BLaER1 treated with 17β-estradiol and CSF1 and Interleukin-3, amounts not matched to agents 10 nM and 100 nM (cell line): Measurements from ENCODE around the gene TNIK.

ENCODE experiments used
- H3K27ac ChIP-seq, 11 experiments: shearing (Covaris generic); formaldehyde crosslinking; 2 replicates each; pipeline ENCODE4 v1.8.1; 2022
- H3K27me3 ChIP-seq, 11 experiments: shearing (Covaris generic); formaldehyde crosslinking; 2 replicates each; pipeline ENCODE4 v1.8.1; 2022
- H3K36me3 ChIP-seq, 11 experiments: shearing (Covaris generic); formaldehyde crosslinking; 2 replicates each; pipeline ENCODE4 v1.8.1; 2022
- H3K4me1 ChIP-seq, 10 experiments: shearing (Covaris generic); formaldehyde crosslinking; 2 replicates each; pipeline ENCODE4 v1.8.1; 2022
- H3K4me2 ChIP-seq, 11 experiments: shearing (Covaris generic); formaldehyde crosslinking; 2 replicates each; pipeline ENCODE4 v1.8.1; 2022
- H3K4me3 ChIP-seq, 10 experiments: shearing (Covaris generic); formaldehyde crosslinking; 2 replicates each; pipeline ENCODE4 v1.8.1; 2022
- H3K9ac ChIP-seq, 11 experiments: shearing (Covaris generic); formaldehyde crosslinking; 2 replicates each; pipeline ENCODE4 v1.8.1; 2022
- H3K9me3 ChIP-seq, 11 experiments: shearing (Covaris generic); formaldehyde crosslinking; replicated peaks in 1 of 11; 2 replicates each; pipeline ENCODE4 v1.8.1; 2022
- H4K20me1 ChIP-seq, 11 experiments: shearing (Covaris generic); formaldehyde crosslinking; 2 replicates each; pipeline ENCODE4 v1.8.1; 2022
- Cebpa-rat ChIP-seq, 11 experiments: shearing (Covaris generic); IDR thresholded peaks; 2 replicates each; pipeline ENCODE4 v1.8.1; 2022

The TNIK gene

DNA sequence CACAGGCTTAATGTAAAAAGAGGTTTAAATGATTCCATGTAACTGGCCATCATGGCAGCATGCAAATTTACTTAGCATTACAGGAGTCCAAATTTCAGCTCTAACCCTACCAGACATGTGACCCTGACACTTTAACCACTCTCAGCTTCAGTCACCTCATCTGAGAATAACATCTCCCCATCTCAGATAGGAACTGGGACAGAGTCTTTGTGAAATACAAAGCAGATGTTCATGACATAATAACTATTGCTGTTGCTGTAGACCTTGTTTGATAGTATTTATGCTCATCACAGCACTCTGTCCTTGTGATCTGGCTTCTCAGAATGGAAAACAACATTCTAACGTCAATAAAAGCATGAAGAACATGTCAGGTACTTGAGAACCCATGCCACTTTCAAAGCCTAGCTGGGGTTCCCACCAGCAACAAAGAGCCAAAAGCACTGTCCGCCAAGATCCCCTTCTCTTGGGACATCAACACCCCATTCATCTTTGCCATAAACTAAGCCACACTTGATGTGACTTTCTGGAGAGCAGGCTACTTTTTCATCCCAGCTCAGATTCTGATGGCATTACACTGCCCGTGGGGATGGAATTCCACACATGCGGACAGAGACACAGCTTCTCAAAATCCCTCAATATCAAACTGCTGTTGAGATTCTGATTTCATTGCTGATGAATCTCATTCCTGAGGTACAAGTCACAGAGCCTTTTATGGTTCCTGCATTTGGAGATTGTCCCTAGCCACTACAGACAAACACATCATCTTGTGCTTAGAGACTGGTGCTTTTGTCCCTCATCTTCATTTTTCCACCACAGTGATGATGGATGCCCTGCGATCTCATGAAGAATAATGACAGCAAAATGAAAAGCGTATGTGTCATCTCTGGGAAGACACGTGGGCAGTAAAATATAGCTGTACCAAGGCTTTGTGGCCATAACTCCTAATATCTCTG lies 202.7 kb downstream of the TNIK start:
- Histone ChIP-seq H3K9me3 (no peaks in the 10 kb centered on the region), H3K27me3 (no peaks in the 10 kb centered on the region), H3K9ac (no peak overlapping the region), H4K20me1 (no peaks in the 10 kb centered on the region), H3K27ac (no peak overlapping the region), H3K4me3 (no peak overlapping the region), H3K4me2 (no peak overlapping the region), H3K36me3 (no peaks in the 10 kb centered on the region), H3K4me1 (peaks cover 9 to 30% (median 18%) of the 10 kb centered on the region in 10 experiments)
- no peak for TF ChIP-seq Cebpa-rat (IDR thresholded peaks at IDR 0.05)

DNA sequence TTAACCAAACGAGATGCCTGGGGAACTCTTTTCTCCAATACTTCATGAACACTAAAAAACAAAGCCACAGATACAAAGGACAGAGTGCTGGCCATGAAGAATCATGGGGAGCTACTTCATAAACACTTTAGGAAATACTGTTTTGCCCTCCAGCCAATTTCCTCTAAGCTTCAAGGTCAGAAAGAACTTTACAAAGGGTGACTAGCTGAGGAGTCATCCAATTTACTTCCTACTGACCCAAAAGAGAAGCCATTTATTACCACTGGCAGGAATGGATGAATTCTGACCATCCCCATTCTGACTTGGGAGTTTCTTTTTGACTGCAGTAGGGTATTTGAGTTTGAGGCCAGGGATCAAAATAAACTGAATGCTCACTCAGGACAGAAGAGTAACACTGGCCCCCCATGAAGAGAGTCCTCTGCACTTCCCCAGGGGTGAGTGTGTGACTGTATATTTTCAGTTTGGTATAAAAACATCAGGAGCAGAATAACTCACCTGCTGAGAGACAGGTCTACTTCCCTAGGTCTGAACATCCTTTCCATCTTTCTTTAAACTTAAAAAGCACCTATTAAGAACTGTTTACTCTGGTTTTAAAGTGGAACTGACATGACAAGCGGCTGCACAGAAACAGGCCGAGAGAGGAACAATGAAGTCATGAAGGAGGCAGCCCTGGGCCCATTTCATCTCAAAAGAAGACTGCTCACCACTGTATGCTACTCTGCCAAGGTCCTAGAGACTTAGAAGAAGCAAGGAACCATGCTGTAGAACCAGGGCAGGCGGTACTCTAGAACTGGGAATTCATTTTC lies 203.6 kb downstream of the TNIK start:
- H3K27ac ChIP-seq, result no peak overlapping the region
- peaks cover 8 to 25% (median 18%) of the 10 kb centered on the region in 10 experiments for H3K4me1 ChIP-seq
- no peak overlapping the region for H3K4me2 ChIP-seq
- no peaks in the 10 kb centered on the region for H3K9me3 ChIP-seq
- H3K4me3 ChIP-seq, result no peak overlapping the region
- H3K36me3 ChIP-seq, result no peaks in the 10 kb centered on the region
- H3K9ac ChIP-seq, result no peak overlapping the region
- no peaks in the 10 kb centered on the region for H4K20me1 ChIP-seq
- no peaks in the 10 kb centered on the region for H3K27me3 ChIP-seq
- no peak for TF ChIP-seq Cebpa-rat (IDR thresholded peaks at IDR 0.05)

DNA sequence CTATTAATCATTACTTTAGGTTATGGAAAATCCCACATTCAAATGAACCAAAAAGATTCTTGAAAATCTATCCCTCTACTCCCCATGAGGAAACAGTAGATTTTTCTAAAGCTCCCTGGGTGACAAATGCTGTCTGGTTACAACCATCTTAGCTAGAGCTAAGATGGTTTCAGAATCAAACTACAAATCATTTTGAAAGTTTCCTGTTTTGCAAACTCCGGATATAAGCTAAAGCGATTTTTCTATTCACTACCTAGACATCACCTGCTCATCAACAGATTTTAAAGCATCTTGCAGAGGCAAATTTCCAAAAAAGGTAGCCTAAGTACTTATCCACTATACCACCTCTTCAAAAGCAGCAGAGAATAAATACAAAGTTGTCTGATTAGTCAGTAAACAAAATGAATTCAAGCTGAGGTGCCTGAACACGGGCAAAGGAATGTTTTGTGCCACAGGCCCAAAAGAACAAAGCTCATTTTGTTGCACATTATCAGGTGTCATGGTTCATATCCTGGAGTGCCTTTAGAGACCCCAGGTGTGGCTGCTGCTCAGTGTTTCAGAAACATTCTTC lies 204.9 kb downstream of the TNIK start:
- Histone ChIP-seq H3K4me2 (peak overlapping the region in 9 of 11 experiments; percentile 5 to 62 (median 34); a peak in 14 of 22 replicates), H4K20me1 (no peaks in the 10 kb centered on the region), H3K27me3 (no peaks in the 10 kb centered on the region), H3K9ac (no peak overlapping the region), H3K4me1 (peaks cover 0 to 19% (median 12%) of the 10 kb centered on the region in 10 experiments; a peak in 15 of 20 replicates), H3K27ac (peak overlapping the region in 1 of 11 experiments; percentile 27; a peak in 1 of 22 replicates), H3K36me3 (no peaks in the 10 kb centered on the region), H3K4me3 (no peak overlapping the region), H3K9me3 (no peaks in the 10 kb centered on the region)
- no peak for TF ChIP-seq Cebpa-rat (IDR thresholded peaks at IDR 0.05)

DNA sequence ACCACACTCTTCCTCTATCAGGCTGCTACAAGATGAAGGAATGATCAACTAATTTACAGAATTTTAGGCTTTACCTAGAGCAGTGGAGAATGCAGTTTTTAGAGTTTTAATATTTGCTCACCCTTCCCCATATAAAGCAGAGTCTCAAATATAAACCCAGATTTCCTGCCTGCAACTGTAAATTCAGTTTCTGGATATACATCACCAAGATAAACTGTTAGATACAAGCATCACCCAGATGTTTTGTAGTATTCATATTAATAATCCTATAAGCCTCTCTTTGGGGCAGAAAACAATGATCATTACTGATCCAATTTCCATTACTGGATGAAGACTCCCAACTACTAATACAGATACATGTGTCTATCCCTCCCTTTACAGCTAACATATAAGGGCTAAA lies 205.9 kb downstream of the TNIK start:
- Histone ChIP-seq H3K27me3 (no peaks in the 10 kb centered on the region), H3K36me3 (no peaks in the 10 kb centered on the region), H3K9ac (no peak overlapping the region), H4K20me1 (no peaks in the 10 kb centered on the region), H3K27ac (no peak overlapping the region), H3K4me1 (peaks cover 0 to 19% (median 12%) of the 10 kb centered on the region in 10 experiments; a peak in 15 of 20 replicates), H3K4me2 (peak overlapping the region in 5 of 11 experiments; percentile 12 to 62 (median 34); a peak in 3 of 22 replicates), H3K4me3 (no peak overlapping the region), H3K9me3 (no peaks in the 10 kb centered on the region)
- TF ChIP-seq Cebpa-rat (IDR thresholded peaks at IDR 0.05), result no peak

DNA sequence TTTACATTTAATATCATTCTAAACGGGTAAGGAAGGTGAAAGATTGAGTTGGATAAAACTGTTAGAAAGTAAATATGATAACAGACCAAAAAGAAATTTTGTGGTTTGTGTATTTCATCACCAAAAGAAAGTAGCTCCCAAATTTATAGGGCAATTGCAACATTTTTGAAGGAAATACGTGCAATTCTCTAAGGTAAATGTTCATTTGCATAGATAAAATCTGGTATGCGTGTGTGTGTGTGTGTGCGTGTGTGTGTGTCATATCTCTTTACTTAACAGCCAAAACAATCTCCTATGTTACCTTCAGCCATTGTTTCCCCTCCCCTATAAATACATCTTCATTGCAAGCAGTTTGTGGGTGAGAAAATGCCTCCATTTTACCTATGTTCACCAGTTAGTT lies 208.4 kb downstream of the TNIK start:
- no peak overlapping the region for H3K27ac ChIP-seq
- H3K4me1 ChIP-seq, result peaks cover 0 to 19% (median 12%) of the 10 kb centered on the region in 10 experiments; a peak in 15 of 20 replicates
- H3K4me2 ChIP-seq, result no peak overlapping the region
- H3K27me3 ChIP-seq, result no peaks in the 10 kb centered on the region
- H4K20me1 ChIP-seq, result no peaks in the 10 kb centered on the region
- H3K4me3 ChIP-seq, result no peak overlapping the region
- H3K9ac ChIP-seq, result no peak overlapping the region
- no peaks in the 10 kb centered on the region for H3K36me3 ChIP-seq
- no peak for TF ChIP-seq Cebpa-rat (IDR thresholded peaks at IDR 0.05)
- H3K9me3 ChIP-seq, result no peaks in the 10 kb centered on the region

DNA sequence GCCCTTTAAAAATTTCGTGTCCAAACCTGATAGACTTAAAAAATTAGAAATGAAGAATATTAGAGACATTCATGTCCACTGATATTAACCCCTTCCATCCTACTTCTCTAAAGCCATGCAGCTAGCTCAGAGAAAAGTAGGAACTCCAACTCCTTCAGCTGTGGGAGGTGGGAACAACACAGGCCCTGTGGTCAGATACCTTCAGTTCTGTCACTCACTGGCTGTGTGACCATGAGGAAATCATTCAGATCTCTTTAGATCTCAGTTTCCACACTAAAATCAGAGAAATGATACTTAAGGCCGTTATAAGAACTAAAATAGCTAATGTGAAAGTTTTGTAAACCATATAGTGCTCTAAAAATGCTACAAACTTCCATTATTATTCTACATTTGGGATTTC lies 209.8 kb downstream of the TNIK start:
- Histone ChIP-seq H3K4me1 (peaks cover 0 to 16% (median 10%) of the 10 kb centered on the region in 10 experiments; a peak in 15 of 20 replicates), H3K27ac (no peak overlapping the region), H3K36me3 (no peaks in the 10 kb centered on the region), H3K4me2 (no peak overlapping the region), H3K9me3 (no peaks in the 10 kb centered on the region), H4K20me1 (no peaks in the 10 kb centered on the region), H3K4me3 (no peak overlapping the region), H3K9ac (no peak overlapping the region), H3K27me3 (no peaks in the 10 kb centered on the region)
- no peak for TF ChIP-seq Cebpa-rat (IDR thresholded peaks at IDR 0.05)

DNA sequence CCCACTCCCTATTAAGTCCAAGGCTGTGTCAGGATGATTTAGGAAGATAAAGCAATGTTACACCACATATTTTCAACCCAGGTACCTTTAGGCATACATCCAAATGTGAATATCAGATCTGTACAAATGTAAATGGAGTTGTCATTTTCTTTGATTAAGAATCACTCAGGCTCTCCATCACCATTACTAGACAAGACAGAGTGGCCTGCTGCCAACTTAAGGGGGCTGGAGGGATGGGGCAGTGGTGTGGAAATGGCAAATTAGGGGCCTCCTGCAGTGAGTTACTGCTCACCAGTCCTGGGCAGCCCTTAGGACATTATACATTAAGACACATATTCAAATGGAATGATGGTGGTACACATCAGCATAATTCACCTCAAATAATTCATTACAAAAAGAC lies 211.0 kb downstream of the TNIK start:
- no peaks in the 10 kb centered on the region for H3K9me3 ChIP-seq
- TF ChIP-seq Cebpa-rat (IDR thresholded peaks at IDR 0.05), result no peak
- H3K27me3 ChIP-seq, result no peaks in the 10 kb centered on the region
- H3K27ac ChIP-seq, result no peak overlapping the region
- H4K20me1 ChIP-seq, result no peaks in the 10 kb centered on the region
- H3K4me3 ChIP-seq, result no peak overlapping the region
- peaks cover 0 to 4% (median under 1%) of the 10 kb centered on the region in 10 experiments; a peak in 7 of 20 replicates for H3K4me1 ChIP-seq
- H3K9ac ChIP-seq, result no peak overlapping the region
- no peak overlapping the region for H3K4me2 ChIP-seq
- no peaks in the 10 kb centered on the region for H3K36me3 ChIP-seq

DNA sequence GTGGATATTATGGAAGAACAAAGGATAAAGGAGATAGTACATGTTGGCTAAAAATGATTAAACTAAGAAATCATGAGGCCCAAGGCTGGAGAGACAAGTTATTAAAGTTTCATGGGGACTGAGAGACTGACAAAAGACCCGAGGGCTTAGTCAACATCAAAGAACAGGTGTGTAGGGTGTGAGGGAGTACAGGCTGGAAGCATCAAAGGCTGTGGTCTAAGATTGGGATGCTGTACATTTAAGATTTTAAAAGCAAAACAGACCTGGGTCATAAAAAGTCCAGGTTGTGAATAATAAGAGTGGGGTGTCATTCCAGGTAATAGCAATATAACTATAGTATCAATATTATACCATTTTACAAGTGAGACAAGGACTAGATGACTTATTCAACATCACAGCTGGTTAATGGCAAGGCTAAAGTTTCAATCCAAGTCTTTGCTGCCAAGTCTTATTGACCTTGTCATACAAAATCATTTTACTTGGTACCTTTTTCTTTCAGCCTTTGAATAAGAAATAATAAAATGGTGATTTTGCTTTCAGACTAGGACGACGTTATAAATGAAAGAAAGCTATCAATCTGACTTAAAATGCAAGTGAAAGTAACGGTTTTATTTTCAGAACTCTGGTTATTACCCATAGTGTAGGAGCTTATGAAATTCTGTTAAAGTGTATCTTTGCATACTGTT lies 211.6 kb downstream of the TNIK start:
- H3K27ac ChIP-seq, result no peak overlapping the region
- TF ChIP-seq Cebpa-rat (IDR thresholded peaks at IDR 0.05), result no peak
- H3K9ac ChIP-seq, result no peak overlapping the region
- H3K36me3 ChIP-seq, result no peaks in the 10 kb centered on the region
- peaks cover 0 to 3% (median 0%) of the 10 kb centered on the region in 10 experiments; a peak in 1 of 20 replicates for H3K4me1 ChIP-seq
- no peaks in the 10 kb centered on the region for H3K9me3 ChIP-seq
- no peaks in the 10 kb centered on the region for H3K27me3 ChIP-seq
- no peak overlapping the region for H3K4me3 ChIP-seq
- no peaks in the 10 kb centered on the region for H4K20me1 ChIP-seq
- H3K4me2 ChIP-seq, result no peak overlapping the region
